Esophagus muscularis mucosa (tissue), 3 donors: ENCODE results near the gene SLCO3A1.

ENCODE experiments used
- CTCF ChIP-seq, 3 experiments: fragments of 200-600 bp in 2 of 3; fragments of 450-650 bp in 1 of 3; sonication (generic) in 2 of 3; IDR thresholded peaks; one replicate each; pipeline ENCODE4 v1.5.1; 2017 to 2019; ENCODE audit warnings: antibody characterized with exemption in 3 of 3, mild to moderate bottlenecking in 2 of 3, moderate library complexity in 1 of 3
- POLR2A ChIP-seq: fragments of 450-650 bp; IDR thresholded peaks from one replicate; pipeline ENCODE4 v1.6.1; 2017; ENCODE audit warnings: antibody characterized with exemption, moderate library complexity, mild to moderate bottlenecking, low read depth
- POLR2AphosphoS5 ChIP-seq, 2 donors: sonication (generic); formaldehyde crosslinking; IDR thresholded peaks; one replicate each; pipeline ENCODE4 v1.6.1; 2017; ENCODE audit warnings: antibody characterized with exemption in 2 of 2

DNA sequence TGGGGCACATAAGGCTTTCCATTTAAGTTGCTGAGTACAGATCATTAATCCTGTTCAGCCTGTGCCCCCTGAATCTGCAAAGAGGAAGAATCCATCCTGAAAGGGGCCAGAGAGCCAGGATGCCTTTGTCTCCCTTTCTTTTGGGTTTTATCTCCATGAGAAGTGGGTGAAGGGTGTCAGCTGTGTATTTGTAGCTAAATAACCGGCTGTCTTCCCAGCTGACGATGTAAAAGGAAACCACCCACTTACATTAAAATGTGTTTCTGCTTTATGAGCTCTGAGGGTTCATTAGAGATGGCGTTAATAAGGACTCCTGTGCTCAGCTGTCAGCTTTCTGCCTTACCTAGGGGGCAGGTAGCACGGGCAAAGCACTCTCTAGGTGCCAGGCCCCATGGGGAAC, 83.4 kb downstream of the SLCO3A1 start:
- TF ChIP-seq CTCF (IDR thresholded peaks at IDR 0.05) (no peak), POLR2A (no peak), POLR2AphosphoS5 (IDR thresholded peaks at IDR 0.05) (no peak)
